HG02970 (cell line): ENCODE measurements around the gene ZNF300.
"Not testable (repeated sequence)": the region's sequence is repeated elsewhere in the genome, so short reads cannot be mapped to it uniquely, and the experiment has no call there.

Experiments
- ATAC-seq: cut with Tn5 transposase; IDR thresholded peaks from one replicate; pipeline ENCODE4 v1.9.1; 2021; ENCODE audit warnings: mild to moderate bottlenecking, moderate library complexity, moderate number of reproducible peaks; ENCODE audit not compliant: unreplicated experiment, low FRiP score

ZNF300 gene

DNA sequence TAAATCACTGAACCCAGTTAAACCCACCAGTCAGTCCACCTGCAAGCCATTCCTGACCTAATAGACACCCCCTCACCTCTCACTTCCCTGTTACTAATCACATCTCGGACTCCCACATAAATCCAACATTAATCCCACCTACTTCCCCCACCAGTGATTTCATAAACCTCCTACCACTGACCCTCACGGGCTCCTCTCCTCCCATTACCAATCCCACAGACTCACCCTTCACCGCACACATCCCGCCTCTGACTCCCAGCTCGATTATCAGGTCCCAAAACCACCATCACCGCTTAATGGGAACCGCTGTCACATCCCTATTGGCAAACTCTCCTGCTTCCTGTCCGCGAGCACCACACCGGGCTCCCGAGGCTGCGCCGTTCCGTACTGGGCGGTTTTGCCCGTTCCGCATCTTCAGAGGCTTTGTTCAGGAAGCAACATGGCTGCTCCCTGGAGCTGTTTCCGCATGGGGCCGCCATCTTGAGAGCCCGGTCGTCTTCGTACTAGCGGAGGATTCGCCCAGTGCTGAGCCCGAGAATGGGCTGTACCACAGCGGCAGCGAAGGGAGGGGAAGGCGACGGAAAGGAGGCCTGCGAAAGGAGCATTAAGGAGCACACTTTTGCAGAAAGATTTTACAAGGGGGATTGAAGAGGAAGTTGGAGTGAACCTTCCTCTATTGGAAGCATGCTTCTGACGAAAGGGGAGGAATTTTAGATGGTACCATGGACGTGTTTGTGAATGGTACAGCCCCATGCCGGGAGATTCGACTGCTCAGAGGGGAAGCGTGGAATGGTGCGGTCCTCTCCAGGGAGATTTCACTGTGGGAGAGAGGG is at the start of gene ZNF300:
Gene ZNF300 (minus strand): TSS at position 502 of the 833 bp plus-strand sequence. CDS start 1,825 bp downstream, outside the sequence.
- ATAC-seq: no peak

DNA sequence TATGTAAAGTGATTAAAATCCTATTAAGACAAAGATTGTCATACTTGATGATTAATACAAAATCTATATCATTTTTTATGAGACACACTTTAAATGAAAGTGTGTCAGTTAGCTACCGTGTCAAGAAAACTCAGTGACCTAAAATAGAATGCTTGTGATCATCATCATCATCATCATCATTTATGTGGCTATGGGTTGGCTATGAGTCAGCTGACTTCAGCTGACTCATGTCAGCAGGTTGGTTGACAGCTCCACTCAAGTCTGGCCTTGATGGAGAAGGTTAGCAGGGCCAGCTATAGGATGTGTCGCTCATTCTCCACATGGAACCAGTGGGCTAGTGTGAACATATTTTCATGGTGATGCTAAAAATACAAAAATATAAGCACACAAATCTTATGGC is 43.8 kb upstream of the ZNF300 start:
- ATAC-seq: no peak

DNA sequence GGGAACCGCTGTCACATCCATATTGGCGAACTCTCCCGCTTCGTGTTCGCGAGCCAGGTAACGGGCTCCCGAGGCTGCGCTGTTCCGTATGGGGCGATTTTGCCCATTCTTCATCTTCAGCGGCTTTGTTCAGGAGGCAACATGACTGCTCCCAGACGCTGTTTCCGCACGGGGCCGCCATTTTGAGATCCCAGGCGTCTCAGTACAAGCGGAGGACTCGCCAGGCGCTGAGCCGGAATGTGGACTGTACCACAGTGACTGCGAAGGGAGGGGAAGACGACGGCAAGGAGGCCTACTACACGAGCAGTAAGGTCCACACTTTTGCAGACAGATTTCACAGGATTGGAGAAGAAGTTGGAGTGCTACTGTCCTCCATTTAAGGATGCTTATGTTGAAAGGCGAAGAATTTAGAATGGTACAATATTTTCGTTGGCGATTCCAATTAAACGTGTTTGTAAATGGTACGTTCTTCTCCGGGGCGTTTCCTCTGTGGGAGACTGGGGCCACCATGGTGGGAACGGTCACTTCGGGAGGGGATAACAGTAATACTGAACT is 41.6 kb upstream of the ZNF300 start:
- no peak for ATAC-seq

DNA sequence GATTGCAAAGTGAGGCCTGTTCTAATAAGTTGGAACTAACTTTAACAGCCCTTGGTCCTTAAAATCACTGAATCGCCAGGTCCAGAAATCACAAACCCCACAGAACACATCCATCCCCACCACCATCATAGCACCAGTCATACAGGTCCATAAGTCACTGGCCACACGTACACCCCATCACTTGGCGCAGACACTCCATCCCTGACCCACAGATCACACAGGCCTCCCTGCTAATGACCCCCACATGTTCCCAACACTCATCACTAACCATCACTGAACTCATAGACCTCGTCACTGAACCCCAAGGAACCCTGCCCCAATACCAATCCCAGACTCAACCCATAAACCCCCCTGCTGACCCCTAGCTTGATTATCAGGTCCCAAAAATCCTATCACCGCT is 41.2 kb upstream of the ZNF300 start:
- ATAC-seq: no peak

DNA sequence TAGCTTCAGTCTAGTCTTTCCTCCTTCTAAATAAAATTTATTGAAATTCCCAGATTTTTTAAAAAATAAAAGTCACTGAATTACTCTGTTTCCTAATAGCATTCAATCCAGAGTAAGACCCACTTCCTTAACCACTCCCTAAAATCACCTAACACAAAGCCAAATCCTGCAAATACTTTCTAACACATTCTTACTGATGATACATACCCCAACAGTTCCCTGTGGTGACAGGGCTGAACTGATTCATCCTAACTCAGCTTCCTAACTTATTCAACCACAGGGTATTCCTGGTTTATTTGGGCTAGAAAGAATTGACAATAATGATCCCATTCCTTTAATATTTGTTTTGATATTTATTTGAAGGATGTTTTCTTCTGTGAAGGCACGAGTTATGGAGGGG is 40.7 kb upstream of the ZNF300 start:
- ATAC-seq: no peak

DNA sequence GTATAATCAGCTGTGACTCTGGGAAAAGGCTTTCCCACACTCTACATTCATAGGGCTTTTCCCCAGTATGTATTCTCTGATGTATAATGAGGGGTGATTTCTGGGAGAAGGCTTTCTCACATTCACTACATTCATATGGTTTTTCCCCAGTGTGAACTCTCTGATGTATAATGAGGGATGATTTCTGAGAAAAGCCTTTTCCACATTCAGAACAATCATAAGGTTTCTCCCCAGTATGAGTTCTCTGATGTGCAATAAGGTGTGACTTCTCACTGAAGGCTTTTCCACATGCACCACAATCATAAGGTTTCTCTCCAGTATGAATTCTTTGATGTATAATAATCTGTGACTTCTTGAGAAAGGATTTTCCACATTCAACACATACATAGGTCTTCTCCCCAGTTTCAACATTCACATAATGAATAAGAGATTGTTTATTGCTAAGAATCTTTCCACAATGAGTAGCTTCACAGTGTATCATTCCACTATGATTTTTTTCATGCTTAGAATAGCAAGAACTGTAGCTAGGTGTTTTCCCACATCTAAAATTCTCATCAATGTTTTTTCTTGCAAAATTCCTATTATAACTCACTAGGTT is 26.7 kb upstream of the ZNF300 start:
- no peak for ATAC-seq

DNA sequence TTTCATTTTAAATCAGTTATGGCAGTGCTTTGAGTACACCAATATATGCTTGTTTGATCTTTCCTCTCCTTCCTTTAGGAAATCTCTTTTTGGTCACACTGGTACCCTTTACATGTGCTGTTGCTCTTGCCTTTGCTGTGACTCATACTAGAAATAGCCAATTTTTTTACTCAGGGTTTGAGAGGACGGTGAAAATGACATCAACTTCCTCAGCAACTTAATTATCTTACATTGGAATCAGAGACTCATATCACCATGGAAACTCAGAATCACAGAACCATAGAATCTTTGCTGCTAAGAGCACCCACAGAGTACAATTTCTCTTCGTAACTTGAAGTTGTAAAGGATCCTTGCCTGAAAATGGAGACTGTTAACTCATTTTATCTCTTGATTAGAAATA is 13.8 kb upstream of the ZNF300 start:
- ATAC-seq: no peak

DNA sequence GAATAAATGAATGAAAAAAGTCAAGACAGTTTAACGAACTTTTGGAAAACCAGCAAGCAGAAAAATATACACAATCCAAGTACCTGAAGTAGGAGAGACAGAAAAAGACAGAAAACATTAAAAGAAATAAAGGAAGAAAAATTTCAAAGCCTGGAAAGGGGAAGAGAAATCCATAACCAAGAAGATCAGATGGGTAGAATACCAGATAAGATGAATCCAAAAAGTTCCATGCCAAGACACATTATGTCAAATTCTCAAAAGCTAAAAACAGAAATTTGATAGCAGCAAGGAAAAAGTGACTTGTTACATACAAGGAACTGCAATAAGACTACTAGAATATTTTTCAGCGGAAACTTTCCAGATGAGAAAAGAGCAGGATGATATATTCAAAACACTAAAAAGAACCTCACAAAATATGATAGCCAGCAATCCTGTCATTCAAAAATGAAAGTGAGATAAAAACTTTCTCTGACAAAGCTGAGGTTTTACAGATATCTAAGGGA is 7.6 kb upstream of the ZNF300 start:
- ATAC-seq: no peak

DNA sequence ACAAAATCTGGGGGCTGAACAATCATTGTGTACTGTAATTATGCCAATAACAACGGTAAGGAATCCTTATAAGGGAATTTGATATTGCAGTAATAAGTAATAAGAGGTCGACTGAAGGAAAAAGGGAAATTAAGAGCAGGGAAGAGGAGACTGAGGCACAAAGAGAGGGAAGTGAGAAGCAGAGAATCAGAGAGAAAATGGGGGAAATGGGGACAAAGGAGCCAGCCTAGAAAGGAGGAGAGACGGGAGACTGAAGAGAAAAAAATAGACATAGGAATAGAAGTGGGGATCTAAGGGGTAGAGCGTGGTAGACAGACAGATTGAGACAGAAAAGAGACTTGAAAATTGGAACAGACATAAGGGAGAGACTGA is 518 bp upstream of the ZNF300 start:
- no peak for ATAC-seq

DNA sequence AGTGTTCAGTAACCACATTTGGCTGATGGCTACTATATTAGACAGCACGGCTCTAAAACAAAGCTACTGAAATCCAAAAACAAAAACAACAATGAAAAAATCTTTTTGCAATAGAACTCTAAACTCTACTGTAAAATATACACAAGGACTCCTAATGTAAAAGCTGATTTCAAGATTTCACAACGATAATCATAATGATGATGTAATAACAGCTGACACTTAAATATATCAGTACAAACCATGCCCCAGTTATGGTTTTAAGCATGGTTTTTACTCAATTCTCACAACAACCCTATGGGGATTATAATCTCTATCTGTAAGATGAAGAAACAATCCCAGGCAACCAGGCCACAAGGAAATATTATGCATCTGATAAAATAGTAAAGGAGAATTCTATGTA is 3.3 kb downstream of the ZNF300 start:
- no peak for ATAC-seq

DNA sequence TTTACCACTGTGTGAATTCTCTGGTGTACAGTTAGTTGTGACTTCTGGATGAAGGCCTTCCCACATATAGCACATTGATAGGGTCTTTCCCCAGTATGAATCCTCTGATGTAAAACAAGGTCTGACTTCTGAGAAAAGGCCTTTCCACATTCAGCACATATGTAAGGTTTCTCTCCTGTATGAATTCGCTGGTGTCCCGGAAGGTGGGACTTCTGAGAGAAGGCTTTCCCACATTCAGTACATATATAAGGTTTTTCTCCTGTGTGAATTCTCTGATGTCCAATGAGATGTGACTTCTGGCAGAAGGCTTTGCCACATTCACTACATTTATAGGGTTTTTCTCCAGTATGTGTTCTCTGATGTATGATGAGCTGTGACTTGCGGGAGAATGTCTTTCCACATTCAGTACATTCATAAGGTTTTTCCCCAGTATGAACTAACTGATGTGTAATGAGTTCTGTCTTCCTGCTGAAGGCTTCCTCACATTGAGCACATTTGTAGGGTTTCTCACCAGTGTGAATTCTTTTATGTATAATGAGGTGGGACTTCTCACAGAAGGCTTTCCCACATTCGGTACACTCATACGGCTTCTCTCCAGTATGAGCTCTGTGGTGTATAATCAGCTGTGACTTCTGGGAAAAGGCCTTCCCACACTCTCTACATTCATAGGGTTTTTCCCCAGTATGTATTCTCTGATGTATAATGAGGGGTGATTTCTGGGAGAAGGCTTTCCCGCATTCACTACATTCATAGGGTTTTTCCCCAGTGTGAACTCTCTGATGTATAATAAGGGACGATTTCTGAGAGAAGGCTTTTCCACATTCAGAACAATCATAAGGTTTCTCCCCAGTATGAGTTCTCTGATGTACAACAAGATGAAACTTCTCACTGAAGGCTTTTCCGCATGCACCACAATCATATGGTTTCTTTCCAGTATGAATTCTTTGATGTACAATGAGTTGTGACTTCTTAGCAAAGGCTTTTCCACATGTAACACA is 9.1 kb downstream of the ZNF300 start:
- no peak for ATAC-seq

DNA sequence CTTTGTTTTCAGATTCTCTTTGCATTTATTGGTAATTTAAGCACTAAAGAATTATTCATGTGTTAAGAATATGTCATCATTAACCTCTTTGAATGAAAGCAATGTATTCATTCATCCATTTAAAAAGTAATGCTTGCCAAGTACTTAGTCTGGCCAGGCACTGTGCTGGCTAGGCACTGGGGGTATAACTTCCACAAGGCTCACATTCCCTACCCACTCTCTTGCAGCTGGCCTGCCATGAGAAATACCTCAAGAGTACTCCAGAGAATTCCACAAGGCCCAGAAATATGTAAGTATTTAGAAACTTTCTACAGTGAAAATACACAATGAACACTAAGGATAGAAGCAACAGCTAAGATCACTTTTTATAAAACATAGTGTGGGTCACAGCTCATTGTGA is 25.4 kb downstream of the ZNF300 start:
- ATAC-seq: no peak

DNA sequence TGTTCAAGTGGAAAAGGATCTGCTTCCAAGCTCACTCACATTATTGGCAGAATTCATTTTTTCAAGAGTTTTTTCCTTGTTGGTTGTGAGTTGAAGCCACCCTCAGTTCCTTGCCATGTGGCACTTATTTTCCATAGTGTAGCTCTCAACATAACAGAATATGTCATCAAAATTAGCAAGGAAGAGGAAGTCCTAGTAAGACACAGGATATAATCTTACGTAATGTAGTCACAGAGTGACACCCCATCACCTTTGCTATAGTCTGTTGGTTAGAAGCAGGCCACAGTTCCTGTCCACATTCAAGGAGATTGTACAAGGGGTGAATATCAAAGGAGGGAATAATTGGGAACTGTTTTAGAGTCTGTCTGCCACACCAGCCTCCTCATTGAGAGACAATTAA is 42.7 kb downstream of the ZNF300 start:
- no peak for ATAC-seq

DNA sequence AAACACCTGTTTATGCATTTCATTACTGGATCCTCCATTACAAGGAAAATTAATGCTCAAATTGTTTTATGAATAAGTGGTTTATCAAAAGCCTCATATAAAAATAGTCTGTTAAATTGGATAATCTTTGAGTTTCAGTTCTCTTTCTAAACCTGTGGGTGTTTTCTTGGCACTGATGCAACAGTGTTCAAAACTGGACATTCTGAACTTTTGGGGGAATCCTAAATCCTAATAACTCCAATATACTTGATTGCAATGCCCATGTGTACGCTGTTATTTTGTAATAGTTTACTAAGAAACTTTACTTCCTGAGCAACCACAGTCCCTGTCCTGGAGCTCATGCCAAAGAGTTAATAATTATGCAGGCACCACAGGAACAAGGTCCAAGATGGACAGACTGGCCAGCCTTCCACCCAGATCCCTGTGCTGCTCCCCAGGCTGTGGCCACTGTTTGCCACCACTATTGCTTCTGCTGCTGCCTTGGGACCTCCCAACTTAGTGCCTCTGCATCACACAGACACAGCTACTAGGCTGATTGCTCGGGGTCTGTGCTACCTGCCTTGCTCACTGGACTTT is 44.4 kb downstream of the ZNF300 start:
- no peak for ATAC-seq

DNA sequence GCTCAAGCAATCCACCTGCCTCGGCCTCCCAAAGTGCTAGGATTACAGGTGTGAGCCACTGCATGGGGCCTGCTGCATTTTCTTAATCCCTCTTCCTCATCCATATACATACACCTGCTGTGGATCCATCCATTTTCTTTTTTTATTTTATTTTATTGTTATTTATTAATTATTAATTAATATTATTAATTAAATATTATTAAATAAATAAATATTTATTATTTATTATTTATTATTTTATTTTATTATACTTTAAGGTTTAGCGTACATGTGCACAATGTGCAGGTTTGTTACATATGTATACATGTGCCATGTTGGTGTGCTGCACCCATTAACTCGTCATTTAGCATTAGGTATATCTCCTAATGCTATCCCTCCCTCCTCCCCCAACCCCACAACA is 48.1 kb downstream of the ZNF300 start:
- ATAC-seq: not testable (repeated sequence)

DNA sequence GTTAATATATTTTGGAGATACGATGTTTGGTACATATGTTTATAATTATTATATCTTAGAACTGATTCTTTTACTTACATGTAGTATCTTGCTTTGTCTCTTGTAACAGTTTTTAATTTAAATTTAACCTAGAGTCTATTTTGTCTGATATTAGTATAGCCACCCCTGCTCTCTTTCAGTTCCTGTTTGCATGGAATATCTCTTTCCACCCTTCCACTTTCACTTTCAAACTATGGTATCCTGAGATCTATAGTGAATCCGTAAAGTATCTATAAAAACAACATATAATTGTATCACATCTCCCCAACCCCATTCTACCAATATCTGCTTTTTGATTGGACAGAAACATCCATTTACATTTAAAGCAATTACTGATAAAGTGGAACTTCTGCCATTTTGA is 51.2 kb downstream of the ZNF300 start:
- ATAC-seq: no peak

DNA sequence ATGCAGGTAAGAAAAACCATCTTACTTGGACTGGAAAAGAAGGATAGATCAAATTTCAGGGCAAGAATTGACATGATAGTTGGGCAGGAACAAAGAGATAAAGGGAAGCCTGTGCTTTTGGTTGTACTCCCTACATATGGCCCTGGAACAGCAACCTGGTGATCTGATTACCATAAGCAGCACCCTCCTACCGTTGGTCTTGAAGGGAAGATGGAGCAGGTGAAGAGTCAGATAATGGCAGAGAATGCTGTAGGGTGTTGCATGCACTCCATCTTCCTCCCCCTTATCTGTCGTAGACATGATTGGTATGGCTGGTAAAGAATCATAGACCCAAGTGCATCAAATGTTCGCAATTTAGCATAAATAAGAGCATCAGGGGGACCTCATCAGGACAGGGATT is 53.7 kb downstream of the ZNF300 start:
- ATAC-seq: no peak

DNA sequence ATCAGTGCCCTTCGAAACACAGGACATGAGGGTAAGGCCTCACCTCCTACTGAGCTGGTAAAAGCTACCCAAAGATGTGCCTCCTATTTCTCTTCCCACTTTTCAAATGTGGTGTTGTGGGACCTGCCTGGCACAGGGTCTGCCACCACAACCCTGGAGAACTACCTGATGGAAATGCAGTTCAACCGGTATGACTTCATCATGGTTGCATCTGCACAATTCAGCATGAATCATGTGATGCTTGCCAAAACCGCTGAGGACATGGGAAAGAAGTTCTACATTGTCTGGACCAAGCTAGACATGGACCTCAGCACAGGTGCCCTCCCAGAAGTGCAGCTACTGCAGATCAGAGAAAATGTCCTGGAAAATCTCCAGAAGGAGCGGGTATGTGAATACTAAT is 56.5 kb downstream of the ZNF300 start:
- no peak for ATAC-seq

DNA sequence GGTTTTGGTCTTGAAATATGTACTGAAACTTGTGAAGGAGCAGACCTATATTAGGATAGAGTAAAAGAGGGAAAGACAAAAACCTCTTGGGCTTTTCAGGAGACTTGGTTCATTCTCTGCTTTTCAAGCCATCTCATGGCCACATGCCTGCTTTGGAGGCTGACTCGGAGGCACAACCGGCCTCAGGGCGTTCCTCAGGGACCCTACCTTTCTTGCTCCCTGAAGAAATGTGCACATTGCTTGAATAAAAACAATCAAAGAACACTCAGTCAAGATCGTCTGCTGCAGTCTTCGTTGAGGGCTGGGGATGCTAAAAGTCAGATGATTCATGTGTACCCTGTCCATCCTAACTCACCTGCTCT is 57.5 kb downstream of the ZNF300 start:
- no peak for ATAC-seq

DNA sequence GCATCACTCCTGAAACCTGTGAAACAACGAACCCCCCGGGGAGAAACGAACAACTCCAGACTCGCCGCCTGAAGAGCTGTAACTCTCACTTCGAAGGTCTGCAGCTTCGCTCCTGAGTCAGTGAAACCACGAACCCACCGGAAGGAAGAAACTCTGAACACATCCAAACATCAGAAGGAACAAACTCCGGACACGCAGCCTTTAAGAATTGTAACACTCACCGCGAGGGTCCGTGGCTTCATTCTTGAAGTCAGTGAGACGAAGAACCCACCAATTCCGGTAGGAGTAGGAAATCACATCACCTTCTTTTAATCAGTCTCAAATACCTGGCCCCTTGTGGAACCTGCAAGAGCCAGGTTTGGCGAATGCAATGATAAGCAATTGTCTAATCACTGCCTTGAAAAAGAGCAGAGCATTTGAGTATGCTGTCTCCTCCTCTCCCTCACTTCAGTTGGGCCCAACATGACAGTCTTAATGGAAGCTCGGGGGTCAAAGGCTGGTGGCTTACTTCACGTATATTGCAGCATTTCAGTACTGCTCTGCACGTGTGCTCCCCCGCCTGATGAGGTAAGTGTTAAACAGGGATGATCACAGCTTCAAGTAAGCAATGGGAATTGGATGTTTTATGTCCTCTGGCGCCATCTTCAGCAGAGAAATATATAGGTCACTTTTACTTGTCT is 58.0 kb downstream of the ZNF300 start:
- ATAC-seq: peak; percentile 76
